ENCODE results near the gene GPR3.

Gene GPR3

DNA sequence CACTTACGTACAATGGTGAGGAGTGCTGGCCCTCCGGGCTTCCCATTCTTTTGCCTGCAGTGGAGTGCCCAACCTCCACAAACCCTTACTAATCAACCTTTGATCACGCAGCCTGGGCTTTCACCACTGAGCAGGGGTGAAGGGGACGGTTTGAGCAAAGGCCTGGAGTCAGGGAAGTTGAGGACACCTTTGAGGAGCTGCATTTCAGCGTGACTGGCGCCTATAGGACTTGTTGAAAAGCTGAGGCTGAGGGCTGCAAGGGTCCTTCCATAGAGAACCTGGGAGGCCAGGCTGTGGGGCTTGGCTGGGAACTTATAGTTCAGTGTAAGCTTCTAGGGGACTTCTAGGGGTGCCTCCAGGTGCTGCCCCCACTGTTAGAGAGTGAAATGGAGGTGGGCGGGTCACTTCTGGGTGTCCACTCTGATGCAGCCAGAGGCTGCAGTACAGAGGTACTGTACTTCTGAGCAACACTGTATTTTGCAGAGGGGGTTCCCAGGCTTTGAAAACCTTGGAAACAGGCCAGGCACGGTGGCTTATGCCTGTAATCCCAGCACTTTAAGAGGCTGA lies 40.8 kb upstream of the GPR3 start:
- Histone ChIP-seq H3K9me3 (replicated peaks; ENCODE audit: low read length) (no peaks in the 10 kb centered on the region), H3K9ac (ENCODE audit: low read depth, low read length) (no peak overlapping the region), H3K36me3 (ENCODE audit: insufficient read depth, low read length) (peaks cover 16% of the 10 kb centered on the region), H3K4me1 (ENCODE audit: control insufficient read depth, insufficient read depth, low read length) (peaks cover 19% of the 10 kb centered on the region), H3K4me3 (ENCODE audit: low read length) (no peak overlapping the region), H3K4me2 (ENCODE audit: low read length) (no peak overlapping the region), H3K27me3 (ENCODE audit: control insufficient read depth, insufficient read depth, low read length) (peaks cover 4% of the 10 kb centered on the region)

DNA sequence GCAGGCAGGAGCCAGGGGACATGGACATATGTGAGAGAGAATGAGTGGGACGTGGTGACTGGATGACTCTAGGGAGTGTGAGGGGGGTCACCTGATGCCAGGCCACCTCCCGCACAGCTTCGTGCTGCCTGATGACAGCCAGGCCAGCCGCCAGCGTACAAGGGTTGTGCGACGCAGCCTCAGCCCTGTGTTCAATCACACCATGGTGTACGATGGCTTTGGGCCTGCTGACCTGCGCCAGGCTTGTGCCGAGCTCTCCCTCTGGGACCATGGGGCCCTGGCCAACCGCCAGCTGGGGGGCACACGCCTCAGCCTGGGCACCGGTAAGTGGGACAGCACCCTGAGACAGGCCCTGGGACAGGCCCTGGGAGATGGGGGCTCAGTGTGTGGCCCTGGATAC lies 39.3 kb upstream of the GPR3 start:
- H3K9me3 ChIP-seq (replicated peaks; ENCODE audit: low read length) = no peaks in the 10 kb centered on the region

GRCh38 chr1:27353629-27354028 lies 38.8 kb upstream of the GPR3 start:
- Histone ChIP-seq H3K4me1 (ENCODE audit: control insufficient read depth, insufficient read depth, low read length) (peaks cover 15% of the 10 kb centered on the region), H3K9me3 (replicated peaks; ENCODE audit: low read length) (no peaks in the 10 kb centered on the region), H3K36me3 (ENCODE audit: insufficient read depth, low read length) (peaks cover 31% of the 10 kb centered on the region), H3K4me3 (ENCODE audit: low read length) (no peak overlapping the region), H3K9ac (ENCODE audit: low read depth, low read length) (no peak overlapping the region), H3K27me3 (ENCODE audit: control insufficient read depth, insufficient read depth, low read length) (peaks cover 4% of the 10 kb centered on the region), H3K4me2 (ENCODE audit: low read length) (no peak overlapping the region)

More for the DNA sequence above, 39.3 kb upstream of the GPR3 start:
- Histone ChIP-seq H3K4me3 (ENCODE audit: low read length) (no peak overlapping the region), H3K4me2 (ENCODE audit: low read length) (no peak overlapping the region), H3K36me3 (ENCODE audit: insufficient read depth, low read length) (peaks cover 26% of the 10 kb centered on the region), H3K27me3 (ENCODE audit: control insufficient read depth, insufficient read depth, low read length) (peaks cover 4% of the 10 kb centered on the region), H3K4me1 (ENCODE audit: control insufficient read depth, insufficient read depth, low read length) (peaks cover 15% of the 10 kb centered on the region), H3K9ac (ENCODE audit: low read depth, low read length) (no peak overlapping the region)

- Histone ChIP-seq H3K4me2 (ENCODE audit: low read length) (no peak overlapping the region), H3K9me3 (replicated peaks; ENCODE audit: low read length) (no peaks in the 10 kb centered on the region), H3K4me3 (ENCODE audit: low read length) (no peak overlapping the region), H3K36me3 (ENCODE audit: insufficient read depth, low read length) (peaks cover 48% of the 10 kb centered on the region), H3K9ac (ENCODE audit: low read depth, low read length) (no peak overlapping the region), H3K27me3 (ENCODE audit: control insufficient read depth, insufficient read depth, low read length) (no peaks in the 10 kb centered on the region), H3K4me1 (ENCODE audit: control insufficient read depth, insufficient read depth, low read length) (no peaks in the 10 kb centered on the region)
Measured at GRCh38 chr1:27355683-27356082, 36.7 kb upstream of the GPR3 start.

- H3K4me2 ChIP-seq (ENCODE audit: low read length) = no peak overlapping the region
- H3K9me3 ChIP-seq (replicated peaks; ENCODE audit: low read length) = no peaks in the 10 kb centered on the region
- H3K36me3 ChIP-seq (ENCODE audit: insufficient read depth, low read length) = peaks cover 54% of the 10 kb centered on the region
- no peak overlapping the region for H3K9ac ChIP-seq (ENCODE audit: low read depth, low read length)
- no peaks in the 10 kb centered on the region for H3K4me1 ChIP-seq (ENCODE audit: control insufficient read depth, insufficient read depth, low read length)
- no peak overlapping the region for H3K4me3 ChIP-seq (ENCODE audit: low read length)
- H3K27me3 ChIP-seq (ENCODE audit: control insufficient read depth, insufficient read depth, low read length) = no peaks in the 10 kb centered on the region
Measured at GRCh38 chr1:27356277-27356618, 36.2 kb upstream of the GPR3 start.

DNA sequence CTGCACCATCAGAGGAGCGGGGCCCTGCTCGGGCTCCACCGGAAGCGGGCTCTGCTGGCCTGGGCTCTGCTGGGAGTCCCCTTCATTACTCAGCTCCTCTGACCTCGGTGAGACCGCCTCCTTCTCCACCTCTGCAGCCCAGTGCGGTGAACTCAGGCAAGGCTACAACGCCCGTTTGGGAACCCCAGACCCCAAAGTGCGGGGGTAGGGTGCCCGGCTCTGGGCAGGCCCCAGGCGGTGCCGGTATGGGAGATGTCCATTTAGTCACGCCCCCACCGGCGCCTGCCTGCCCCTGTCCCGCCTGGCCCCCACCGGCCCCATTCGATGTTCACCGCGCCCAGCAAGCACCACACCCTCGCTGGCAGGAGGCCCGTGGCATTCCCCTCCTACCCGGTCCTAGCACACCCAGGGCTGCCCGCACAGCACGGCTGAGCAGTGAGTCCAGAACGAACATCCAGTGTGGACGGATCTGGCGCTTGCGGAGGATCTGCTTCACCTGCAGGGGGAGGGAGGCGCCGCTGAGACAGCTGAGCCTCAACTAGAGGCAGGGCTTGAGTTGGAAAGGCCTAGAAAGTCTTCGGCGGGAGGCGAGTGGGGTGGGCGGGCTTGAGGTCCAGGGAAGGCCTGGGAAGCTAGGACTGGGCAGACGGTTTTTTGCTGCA lies 35.7 kb upstream of the GPR3 start:
- H3K4me2 ChIP-seq (ENCODE audit: low read length) = no peak overlapping the region
- no peaks in the 10 kb centered on the region for H3K4me1 ChIP-seq (ENCODE audit: control insufficient read depth, insufficient read depth, low read length)
- peaks cover 59% of the 10 kb centered on the region for H3K36me3 ChIP-seq (ENCODE audit: insufficient read depth, low read length)
- H3K9me3 ChIP-seq (replicated peaks; ENCODE audit: low read length) = no peaks in the 10 kb centered on the region
- no peak overlapping the region for H3K4me3 ChIP-seq (ENCODE audit: low read length)
- H3K27me3 ChIP-seq (ENCODE audit: control insufficient read depth, insufficient read depth, low read length) = no peaks in the 10 kb centered on the region
- no peak overlapping the region for H3K9ac ChIP-seq (ENCODE audit: low read depth, low read length)

- H3K36me3 ChIP-seq (ENCODE audit: insufficient read depth, low read length) = peaks cover 66% of the 10 kb centered on the region
- no peaks in the 10 kb centered on the region for H3K9me3 ChIP-seq (replicated peaks; ENCODE audit: low read length)
- no peaks in the 10 kb centered on the region for H3K27me3 ChIP-seq (ENCODE audit: control insufficient read depth, insufficient read depth, low read length)
- no peak overlapping the region for H3K4me2 ChIP-seq (ENCODE audit: low read length)
- H3K4me1 ChIP-seq (ENCODE audit: control insufficient read depth, insufficient read depth, low read length) = no peaks in the 10 kb centered on the region
- H3K4me3 ChIP-seq (ENCODE audit: low read length) = no peak overlapping the region
- H3K9ac ChIP-seq (ENCODE audit: low read depth, low read length) = no peak overlapping the region
Measured at GRCh38 chr1:27357281-27358037, 35.0 kb upstream of the GPR3 start.

DNA sequence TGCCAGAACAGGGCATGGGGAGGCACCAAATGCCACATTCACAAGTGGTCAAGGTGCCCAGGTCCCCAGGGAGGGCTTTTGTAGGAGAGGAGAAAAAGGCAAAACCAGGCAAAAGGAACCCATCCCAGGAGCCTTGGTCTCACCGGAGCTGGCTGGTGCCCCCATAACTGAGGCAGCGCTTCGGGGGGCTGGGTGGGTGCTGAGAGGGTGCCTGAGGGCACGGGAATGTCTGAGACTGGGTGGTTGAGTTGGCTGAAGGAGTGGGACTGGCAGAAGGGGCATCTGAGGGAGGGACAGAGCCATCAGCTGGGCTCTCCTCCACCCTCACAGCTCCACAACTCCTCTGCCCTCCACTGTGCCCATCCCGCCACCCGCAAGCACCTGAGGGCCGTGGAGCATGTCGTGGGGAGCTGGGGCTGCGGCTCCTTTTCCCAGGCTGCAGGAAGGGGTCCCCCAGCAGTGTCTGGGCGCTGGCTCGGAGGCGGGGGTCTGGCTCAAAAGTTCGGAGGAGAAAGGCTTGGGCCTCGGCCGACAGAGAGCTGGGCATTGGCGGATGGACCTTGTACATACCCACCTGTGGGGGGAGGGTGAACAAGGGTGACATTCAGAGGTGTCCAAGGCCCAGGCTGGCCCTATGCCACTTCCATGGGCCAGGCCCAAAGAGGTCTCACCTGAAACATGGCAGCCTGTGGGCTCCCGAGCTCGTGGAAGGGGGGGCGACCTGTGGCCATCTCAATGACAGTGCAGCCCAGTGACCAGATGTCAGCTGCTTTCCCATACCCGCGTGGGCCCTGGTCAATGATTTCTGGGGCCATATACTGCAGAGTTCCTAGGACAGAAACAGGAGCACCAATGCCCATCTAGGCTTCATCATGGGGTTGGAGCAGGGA lies 34.1 kb upstream of the GPR3 start:
- Histone ChIP-seq H3K4me2 (ENCODE audit: low read length) (no peak overlapping the region), H3K9ac (ENCODE audit: low read depth, low read length) (no peak overlapping the region), H3K4me1 (ENCODE audit: control insufficient read depth, insufficient read depth, low read length) (no peaks in the 10 kb centered on the region), H3K4me3 (ENCODE audit: low read length) (no peak overlapping the region), H3K9me3 (replicated peaks; ENCODE audit: low read length) (no peaks in the 10 kb centered on the region), H3K27me3 (ENCODE audit: control insufficient read depth, insufficient read depth, low read length) (no peaks in the 10 kb centered on the region), H3K36me3 (ENCODE audit: insufficient read depth, low read length) (peaks cover 74% of the 10 kb centered on the region)

DNA sequence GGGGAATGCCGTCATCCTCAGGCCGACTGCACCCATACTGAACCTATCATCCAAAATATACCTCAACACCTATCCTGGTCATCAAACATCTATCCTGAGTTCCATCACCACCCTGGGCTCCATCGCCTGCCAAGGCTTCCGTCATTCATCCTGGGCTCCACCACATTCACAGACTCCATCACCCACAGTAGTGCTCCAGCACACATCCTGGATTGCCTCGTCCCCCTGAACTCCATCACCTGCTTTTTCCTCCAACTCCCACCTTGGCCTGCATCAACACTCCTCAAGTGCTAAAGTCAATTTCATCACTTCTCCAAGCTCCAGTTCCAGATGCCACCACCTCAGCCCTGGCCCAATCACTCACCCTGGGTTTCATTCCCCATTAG lies 33.5 kb upstream of the GPR3 start:
- Histone ChIP-seq H3K36me3 (ENCODE audit: insufficient read depth, low read length) (peaks cover 80% of the 10 kb centered on the region), H3K27me3 (ENCODE audit: control insufficient read depth, insufficient read depth, low read length) (no peaks in the 10 kb centered on the region), H3K9ac (ENCODE audit: low read depth, low read length) (no peak overlapping the region), H3K4me2 (ENCODE audit: low read length) (no peak overlapping the region), H3K4me1 (ENCODE audit: control insufficient read depth, insufficient read depth, low read length) (no peaks in the 10 kb centered on the region), H3K4me3 (ENCODE audit: low read length) (no peak overlapping the region), H3K9me3 (replicated peaks; ENCODE audit: low read length) (no peaks in the 10 kb centered on the region)

DNA sequence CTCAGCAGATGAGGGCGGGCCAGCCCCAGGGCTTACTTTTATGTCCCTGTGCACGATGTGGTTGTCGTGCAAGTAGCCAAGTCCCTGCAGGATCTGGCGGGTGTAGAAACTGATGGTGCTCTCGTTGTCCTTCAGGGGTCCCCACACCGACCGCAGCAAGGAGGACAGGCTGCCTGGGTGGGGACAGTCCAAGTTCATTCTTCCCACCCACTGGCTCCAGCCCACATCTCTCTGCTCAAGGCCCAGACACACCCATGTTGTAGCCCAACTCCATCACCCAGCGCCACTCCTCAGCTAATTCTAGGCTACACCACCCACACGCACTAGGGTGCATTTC lies 32.6 kb upstream of the GPR3 start:
- Histone ChIP-seq H3K27me3 (ENCODE audit: control insufficient read depth, insufficient read depth, low read length) (no peaks in the 10 kb centered on the region), H3K4me3 (ENCODE audit: low read length) (no peak overlapping the region), H3K9ac (ENCODE audit: low read depth, low read length) (no peak overlapping the region), H3K4me2 (ENCODE audit: low read length) (no peak overlapping the region), H3K36me3 (ENCODE audit: insufficient read depth, low read length) (peaks cover 85% of the 10 kb centered on the region), H3K4me1 (ENCODE audit: control insufficient read depth, insufficient read depth, low read length) (peaks cover 3% of the 10 kb centered on the region), H3K9me3 (replicated peaks; ENCODE audit: low read length) (no peaks in the 10 kb centered on the region)
